Common myeloid progenitor, CD34-positive (primary cell): ENCODE measurements around the gene SYNE2.
A peak's percentile ranks its signal among the peaks of the same experiment; 100 is the strongest.

Experiments used
- CTCF ChIA-PET: fragments of 350-600 bp; sonication (Branson Sonifier 250); formaldehyde crosslinking; loops from one replicate; lab custom pipeline; 2021; ENCODE audit warnings: antibody characterized with exemption; lab: Charles Lee
- POLR2A ChIA-PET: fragments of 350-600 bp; sonication (Branson Sonifier 250); formaldehyde crosslinking; loops from one replicate; lab custom pipeline; 2021; ENCODE audit warnings: antibody characterized with exemption; lab: Charles Lee
- DNase-seq, 3 donors: peaks; one replicate each; pipeline versions ENCODE4 v3.0.0 to v3.0.0-alpha.2; 2013
- H3K27ac ChIP-seq, 2 experiments: 1 replicate in 1 of 2; 2 replicates in 1 of 2; pipeline ENCODE4 v1.7.0; 2013; ENCODE audit warnings: inconsistent platforms in 2 of 2, low read length in 2 of 2, mild to moderate bottlenecking in 2 of 2, low read depth in 1 of 2, moderate library complexity in 1 of 2; ENCODE audit not compliant: severe bottlenecking in 2 of 2, insufficient read depth in 1 of 2, poor library complexity in 1 of 2
- H3K27me3 ChIP-seq, 5 experiments: replicated peaks in 2 of 5; 1 replicate in 3 of 5; 2 replicates in 2 of 5; pipeline versions ENCODE4 v1.6.1 to v1.7.0; 2013; ENCODE audit warnings: low read length in 4 of 5, mild to moderate bottlenecking in 2 of 5, moderate library complexity in 2 of 5, inconsistent platforms in 1 of 5; ENCODE audit not compliant: insufficient read depth in 5 of 5, control insufficient read depth in 4 of 5
- H3K36me3 ChIP-seq, 4 experiments: 1 replicate in 2 of 4; 2 replicates in 2 of 4; pipeline versions ENCODE4 v1.6.1 to v1.7.0; 2013; ENCODE audit warnings: low read length in 3 of 4, control low read depth in 1 of 4, mild to moderate bottlenecking in 1 of 4; ENCODE audit not compliant: control insufficient read depth in 4 of 4, insufficient read depth in 4 of 4
- H3K4me1 ChIP-seq, 4 experiments: 1 replicate in 3 of 4; 2 replicates in 1 of 4; pipeline versions ENCODE4 v1.6.1 to v1.7.1; 2013; ENCODE audit warnings: low read length in 3 of 4, mild to moderate bottlenecking in 3 of 4, control low read depth in 1 of 4, inconsistent platforms in 1 of 4, moderate library complexity in 1 of 4; ENCODE audit not compliant: control insufficient read depth in 4 of 4, insufficient read depth in 4 of 4; ENCODE audit errors: control extremely low read depth in 1 of 4
- H3K4me3 ChIP-seq, 7 experiments: 1 replicate in 4 of 7; 2 replicates in 3 of 7; pipeline versions ENCODE4 v1.5.1 to v1.7.0; 2013; ENCODE audit warnings: mild to moderate bottlenecking in 7 of 7, low read length in 6 of 7, moderate library complexity in 6 of 7, inconsistent platforms in 2 of 7, low read depth in 2 of 7, control low read depth in 1 of 7; ENCODE audit not compliant: insufficient read depth in 4 of 7, control insufficient read depth in 1 of 7; ENCODE audit errors: extremely low read depth in 1 of 7
- H3K9me3 ChIP-seq, 5 experiments: 1 replicate in 4 of 5; 2 replicates in 1 of 5; pipeline versions ENCODE4 v1.6.1 to v1.7.1; 2013; ENCODE audit warnings: low read length in 4 of 5, mild to moderate bottlenecking in 2 of 5, inconsistent platforms in 1 of 5, low read depth in 1 of 5, moderate library complexity in 1 of 5; ENCODE audit not compliant: control insufficient read depth in 4 of 5, insufficient read depth in 2 of 5; ENCODE audit errors: control extremely low read depth in 1 of 5
- WGBS: methylation state at CpG from one replicate; pipeline ENCODE4 v1.1.5; 2013; ENCODE audit not compliant: insufficient coverage; 5-methylcytosine and 5-hydroxymethylcytosine counted together

The SYNE2 gene

DNA sequence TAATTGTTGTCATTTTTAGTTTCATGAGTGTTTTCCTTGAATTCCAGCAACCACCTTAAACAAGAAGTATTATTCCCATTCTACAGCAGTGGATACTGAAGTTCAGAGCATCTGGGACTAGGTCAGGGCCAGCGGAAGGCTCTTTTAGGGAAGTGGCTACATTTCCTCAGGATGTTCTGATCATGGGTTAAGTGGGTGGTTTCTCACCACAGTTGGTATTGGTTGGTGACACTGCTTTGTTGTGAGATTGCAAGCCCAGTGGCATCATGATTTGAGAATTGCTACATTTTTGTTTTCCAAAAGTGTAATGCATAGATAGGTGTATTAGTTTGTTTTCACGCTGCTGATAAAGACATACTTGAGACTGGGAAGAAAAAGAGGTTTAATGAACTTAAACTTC, 47.1 kb downstream of the SYNE2 start:
- peak; percentile 54 to 89 (median 87) for DNase-seq
- peaks cover 0 to 2% (median 0%) of the 10 kb centered on the region in 5 experiments for H3K9me3 ChIP-seq
- 100% methylated on average over 1 of the region's 2 CpGs for WGBS
- POLR2A ChIA-PET: no interaction called here
- CTCF ChIA-PET: interaction anchor here (0.6 kb wide), 1 partner anchor 102 kb away, joined by 3 read pairs; no protein-coding TSS in a partner anchor
- peaks cover 0 to 76% (median 41%) of the 10 kb centered on the region in 5 experiments for H3K27me3 ChIP-seq
- H3K36me3 ChIP-seq: no peaks in the 10 kb centered on the region
- H3K4me3 ChIP-seq: no peak overlapping the region
- H3K27ac ChIP-seq: no peak overlapping the region
- H3K4me1 ChIP-seq: peaks cover 0 to 7% (median 0%) of the 10 kb centered on the region in 4 experiments

- WGBS: 73% methylated on average over 3 of the region's 5 CpGs
- ChIA-PET POLR2A (no interaction called here), CTCF (no interaction called here)
- peaks cover 0 to 7% (median 0%) of the 10 kb centered on the region in 4 experiments for H3K4me1 ChIP-seq
- DNase-seq: peak; percentile 59 to 85 (median 85)
- no peak overlapping the region for H3K4me3 ChIP-seq
- no peak overlapping the region for H3K27ac ChIP-seq
- peaks cover 0 to 11% (median 2%) of the 10 kb centered on the region in 5 experiments for H3K9me3 ChIP-seq
- no peaks in the 10 kb centered on the region for H3K36me3 ChIP-seq
- peaks cover 0 to 79% (median 43%) of the 10 kb centered on the region in 5 experiments for H3K27me3 ChIP-seq
These were observed 48.8 kb downstream of the SYNE2 start for GRCh38 chr14:63901434-63902085.

DNA sequence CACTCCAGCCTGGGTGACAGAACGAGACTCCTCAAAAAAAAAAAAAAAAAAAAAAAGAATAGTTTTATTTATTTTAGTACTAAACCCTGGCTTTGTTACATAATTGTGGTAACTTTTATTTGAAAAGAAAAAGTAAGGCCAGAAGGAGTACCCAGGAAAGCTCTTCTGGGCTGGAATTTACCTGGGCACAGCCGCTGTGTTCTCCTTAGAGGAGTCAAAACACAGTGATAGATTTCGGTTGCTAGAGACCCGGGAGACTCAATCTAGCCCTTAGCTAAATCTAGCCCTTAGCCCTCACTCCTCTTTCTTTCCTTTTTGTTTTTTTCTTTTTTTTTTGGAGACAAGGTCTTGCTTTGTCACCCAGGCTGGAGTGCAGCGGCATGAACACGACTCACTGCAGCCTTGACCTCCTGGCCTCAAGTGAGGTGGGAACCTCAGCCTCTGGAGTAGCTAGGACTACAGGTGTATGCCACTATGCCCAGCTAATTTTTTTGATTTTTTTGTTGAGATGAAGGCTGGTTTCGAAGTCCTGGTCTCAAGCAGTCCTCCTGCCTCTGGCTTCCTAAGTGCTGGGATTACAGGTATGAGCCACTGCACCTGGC, 49.7 kb downstream of the SYNE2 start:
- peaks cover 0 to 11% (median 2%) of the 10 kb centered on the region in 5 experiments for H3K9me3 ChIP-seq
- CTCF ChIA-PET: interaction anchor here (1.1 kb wide), 1 partner anchor 14 kb away, joined by 3 read pairs; no protein-coding TSS in a partner anchor
- no peak overlapping the region for H3K4me3 ChIP-seq
- H3K36me3 ChIP-seq: no peaks in the 10 kb centered on the region
- no peak overlapping the region for H3K27ac ChIP-seq
- POLR2A ChIA-PET: no interaction called here
- WGBS: 97% methylated on average over 6 of the region's 7 CpGs
- peaks cover 0 to 7% (median 0%) of the 10 kb centered on the region in 4 experiments for H3K4me1 ChIP-seq
- H3K27me3 ChIP-seq: peaks cover 0 to 80% (median 45%) of the 10 kb centered on the region in 5 experiments
- no peak for DNase-seq

DNA sequence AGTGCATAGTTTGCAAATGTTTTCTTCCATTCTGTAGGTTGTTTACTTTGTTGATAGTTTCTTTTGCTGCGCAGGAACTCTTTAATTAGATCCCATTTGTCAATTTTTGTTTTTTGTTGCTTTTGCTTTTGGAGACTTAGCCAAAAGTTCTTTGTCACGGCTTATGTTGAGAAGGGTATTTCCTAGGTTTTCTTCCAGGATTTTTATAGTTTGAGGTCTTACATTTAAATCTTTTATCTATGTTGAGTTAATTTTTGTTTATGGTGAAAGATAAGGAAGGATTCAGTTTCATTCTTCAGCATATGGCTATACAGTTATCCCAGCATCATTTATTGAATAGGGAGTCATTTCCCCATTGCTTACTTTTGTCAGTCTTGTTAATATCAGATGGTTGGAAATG, 51.9 kb downstream of the SYNE2 start:
- CTCF ChIA-PET: no interaction called here
- WGBS: no CpG with 5 or more reads among the region's 2 CpGs

GRCh38 chr14:63905370-63905769, 52.6 kb downstream of the SYNE2 start:
- Histone ChIP-seq H3K4me3 (no peak overlapping the region), H3K27ac (no peak overlapping the region), H3K27me3 (peaks cover 0 to 80% (median 38%) of the 10 kb centered on the region in 5 experiments), H3K9me3 (peaks cover 0 to 11% (median 2%) of the 10 kb centered on the region in 5 experiments), H3K36me3 (no peaks in the 10 kb centered on the region), H3K4me1 (peaks cover 0 to 3% (median 1%) of the 10 kb centered on the region in 4 experiments)
- no CpG with 5 or more reads among the region's 2 CpGs for WGBS
- CTCF ChIA-PET: no interaction called here
- no peak for DNase-seq
- POLR2A ChIA-PET: no interaction called here

More for the DNA sequence above, 51.9 kb downstream of the SYNE2 start:
- Histone ChIP-seq H3K9me3 (peaks cover 0 to 11% (median 2%) of the 10 kb centered on the region in 5 experiments), H3K4me1 (peaks cover 0 to 7% (median 1%) of the 10 kb centered on the region in 4 experiments), H3K4me3 (no peak overlapping the region), H3K27ac (no peak overlapping the region), H3K36me3 (no peaks in the 10 kb centered on the region), H3K27me3 (peaks cover 0 to 81% (median 40%) of the 10 kb centered on the region in 5 experiments)
- DNase-seq: no peak
- POLR2A ChIA-PET: no interaction called here

DNA sequence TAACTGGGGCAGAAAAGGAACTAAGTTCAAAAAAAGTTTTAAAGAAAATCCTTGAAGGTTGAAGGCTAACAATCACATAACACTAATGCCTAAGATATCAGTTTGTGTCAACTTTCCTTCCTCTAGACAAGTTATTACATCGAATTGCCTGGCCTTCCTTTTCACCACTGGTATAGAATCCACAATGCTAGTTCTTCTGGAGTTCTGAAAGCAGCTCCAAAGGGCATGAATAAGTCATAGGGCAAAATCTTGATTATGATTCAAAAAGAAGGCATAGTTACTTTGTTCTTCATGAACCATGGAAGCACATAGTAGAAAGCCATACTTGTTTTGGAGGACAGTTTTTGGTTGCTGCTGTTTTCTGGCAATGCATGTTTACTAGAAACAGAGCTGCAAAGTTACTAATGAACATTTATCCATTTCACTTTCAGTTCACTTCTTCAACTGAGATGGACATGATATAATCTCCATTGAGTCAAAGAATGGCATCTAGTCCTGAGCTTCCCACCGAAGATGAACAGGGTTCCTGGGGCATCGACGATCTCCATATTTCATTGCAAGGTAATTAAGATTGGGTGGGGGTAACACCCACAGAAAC, 56.0 kb downstream of the SYNE2 start:
- Histone ChIP-seq H3K27ac (no peak overlapping the region), H3K36me3 (no peaks in the 10 kb centered on the region), H3K4me1 (peaks cover 0 to 3% (median 0%) of the 10 kb centered on the region in 4 experiments), H3K4me3 (no peak overlapping the region), H3K9me3 (peaks cover 0 to 11% (median 2%) of the 10 kb centered on the region in 5 experiments), H3K27me3 (peaks cover 0 to 84% (median 43%) of the 10 kb centered on the region in 5 experiments)
- peak in 1 of 3 donors; percentile 17 for DNase-seq
- ChIA-PET POLR2A (no interaction called here), CTCF (interaction anchor here (1.0 kb wide), 1 partner anchor 10 kb away, joined by 3 read pairs; no protein-coding TSS in a partner anchor)
- 40% methylated on average over 2 of the region's 4 CpGs for WGBS
